Measurements from ENCODE around the gene RPS2.

Gene RPS2

GRCh38 chr16:1938910-1939309 is 25.7 kb downstream of the RPS2 start:
- TF ChIP-seq RAD21 (IDR thresholded peaks at IDR 0.05; ENCODE audit: low read depth) (no peak), YY1 (IDR thresholded peaks at IDR 0.05; ENCODE audit: low read depth) (no peak), CREB1 (IDR thresholded peaks at IDR 0.05; ENCODE audit: low read depth) (no peak), TCF12 (IDR thresholded peaks at IDR 0.05; ENCODE audit: low read depth) (no peak), TAF1 (IDR thresholded peaks at IDR 0.05; ENCODE audit: low read depth) (no peak), EP300 (IDR thresholded peaks at IDR 0.05; ENCODE audit: borderline replicate concordance) (no peak), FOXM1 (IDR thresholded peaks at IDR 0.05; ENCODE audit: borderline replicate concordance, low read depth) (no peak), USF1 (IDR thresholded peaks at IDR 0.05) (no peak), TEAD4 (IDR thresholded peaks at IDR 0.05) (no peak), EGR1 (IDR thresholded peaks at IDR 0.05) (no peak), NFIC (IDR thresholded peaks at IDR 0.05) (no peak)
- TF ChIP-seq, protein P1, sequence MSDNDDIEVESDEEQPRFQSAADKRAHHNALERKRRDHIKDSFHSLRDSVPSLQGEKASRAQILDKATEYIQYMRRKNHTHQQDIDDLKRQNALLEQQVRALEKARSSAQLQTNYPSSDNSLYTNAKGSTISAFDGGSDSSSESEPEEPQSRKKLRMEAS (IDR thresholded peaks at IDR 0.05) = no peak
- TF ChIP-seq, protein P2, sequence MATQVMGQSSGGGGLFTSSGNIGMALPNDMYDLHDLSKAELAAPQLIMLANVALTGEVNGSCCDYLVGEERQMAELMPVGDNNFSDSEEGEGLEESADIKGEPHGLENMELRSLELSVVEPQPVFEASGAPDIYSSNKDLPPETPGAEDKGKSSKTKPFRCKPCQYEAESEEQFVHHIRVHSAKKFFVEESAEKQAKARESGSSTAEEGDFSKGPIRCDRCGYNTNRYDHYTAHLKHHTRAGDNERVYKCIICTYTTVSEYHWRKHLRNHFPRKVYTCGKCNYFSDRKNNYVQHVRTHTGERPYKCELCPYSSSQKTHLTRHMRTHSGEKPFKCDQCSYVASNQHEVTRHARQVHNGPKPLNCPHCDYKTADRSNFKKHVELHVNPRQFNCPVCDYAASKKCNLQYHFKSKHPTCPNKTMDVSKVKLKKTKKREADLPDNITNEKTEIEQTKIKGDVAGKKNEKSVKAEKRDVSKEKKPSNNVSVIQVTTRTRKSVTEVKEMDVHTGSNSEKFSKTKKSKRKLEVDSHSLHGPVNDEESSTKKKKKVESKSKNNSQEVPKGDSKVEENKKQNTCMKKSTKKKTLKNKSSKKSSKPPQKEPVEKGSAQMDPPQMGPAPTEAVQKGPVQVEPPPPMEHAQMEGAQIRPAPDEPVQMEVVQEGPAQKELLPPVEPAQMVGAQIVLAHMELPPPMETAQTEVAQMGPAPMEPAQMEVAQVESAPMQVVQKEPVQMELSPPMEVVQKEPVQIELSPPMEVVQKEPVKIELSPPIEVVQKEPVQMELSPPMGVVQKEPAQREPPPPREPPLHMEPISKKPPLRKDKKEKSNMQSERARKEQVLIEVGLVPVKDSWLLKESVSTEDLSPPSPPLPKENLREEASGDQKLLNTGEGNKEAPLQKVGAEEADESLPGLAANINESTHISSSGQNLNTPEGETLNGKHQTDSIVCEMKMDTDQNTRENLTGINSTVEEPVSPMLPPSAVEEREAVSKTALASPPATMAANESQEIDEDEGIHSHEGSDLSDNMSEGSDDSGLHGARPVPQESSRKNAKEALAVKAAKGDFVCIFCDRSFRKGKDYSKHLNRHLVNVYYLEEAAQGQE (IDR thresholded peaks at IDR 0.05; ENCODE audit: low read depth) = no peak

- no peak for TF ChIP-seq CREB1 (IDR thresholded peaks at IDR 0.05; ENCODE audit: low read depth)
These were observed 26.3 kb downstream of the RPS2 start for GRCh38 chr16:1938316-1938715.

DNA sequence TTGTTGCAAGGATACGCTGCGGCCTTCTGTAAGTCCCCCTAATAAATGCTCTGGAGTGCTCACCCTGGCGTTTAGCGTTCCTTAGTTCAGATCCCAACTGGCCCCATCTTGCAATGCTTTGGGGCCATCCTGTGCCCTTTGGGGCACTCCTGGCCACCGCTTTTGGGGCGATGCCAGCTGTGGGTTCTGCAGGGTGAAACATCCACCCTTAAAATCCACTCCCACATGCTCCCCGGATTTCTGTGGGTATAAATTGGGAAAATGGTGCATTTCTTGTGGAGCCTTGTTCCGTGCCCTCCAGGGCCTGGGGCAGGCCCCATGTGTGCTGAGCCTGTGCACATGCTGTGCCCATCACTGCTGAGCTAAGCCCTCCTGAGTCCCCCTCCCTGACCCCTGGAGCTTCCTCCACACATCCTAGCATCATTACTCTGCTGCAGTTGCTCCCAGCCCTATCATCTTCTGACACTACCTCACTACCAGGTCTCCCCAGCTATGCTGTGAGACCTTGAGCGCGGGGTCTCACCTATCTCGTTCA is 27.6 kb downstream of the RPS2 start:
- no peak for TF ChIP-seq FOXM1 (IDR thresholded peaks at IDR 0.05; ENCODE audit: borderline replicate concordance, low read depth)
- TF ChIP-seq CREB1 (IDR thresholded peaks at IDR 0.05; ENCODE audit: low read depth) = no peak
- no peak for TF ChIP-seq CEBPB (IDR thresholded peaks at IDR 0.05)
- TF ChIP-seq ZBTB7A (IDR thresholded peaks at IDR 0.05; ENCODE audit: low read depth) = no peak
- TF ChIP-seq EGR1 (IDR thresholded peaks at IDR 0.05) = no peak
- no peak for TF ChIP-seq YY1 (IDR thresholded peaks at IDR 0.05; ENCODE audit: low read depth)

DNA sequence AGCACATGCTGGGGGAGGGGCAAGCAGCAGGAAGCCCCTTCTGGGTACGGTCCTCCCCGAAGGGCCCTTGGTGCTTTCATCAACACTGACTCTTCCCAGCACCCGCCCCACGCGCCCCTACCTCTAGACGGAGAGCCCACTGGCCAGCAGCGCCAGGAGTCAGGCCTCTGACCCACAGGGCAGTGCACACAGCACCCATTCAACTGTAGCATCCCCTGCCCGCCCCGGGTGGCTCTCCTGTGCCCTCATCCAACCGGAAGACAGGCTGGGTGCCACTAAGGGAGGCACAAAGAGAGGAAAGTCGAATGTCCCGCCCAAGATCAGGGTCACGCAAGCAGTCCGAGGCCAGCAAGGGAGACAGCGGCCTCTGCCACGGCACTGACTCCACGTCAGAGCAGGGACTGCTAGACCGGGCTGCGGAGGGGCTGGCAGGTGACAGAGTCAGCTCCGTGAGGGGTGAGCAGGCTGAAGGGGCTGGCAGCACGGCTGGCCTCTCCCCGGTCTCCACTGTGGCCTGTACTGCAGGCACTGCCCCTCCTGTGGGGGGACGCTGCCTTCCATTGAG is 31.4 kb downstream of the RPS2 start:
- no peak for TF ChIP-seq CREB1 (IDR thresholded peaks at IDR 0.05; ENCODE audit: low read depth)
- no peak for TF ChIP-seq NFIC (IDR thresholded peaks at IDR 0.05)
- TF ChIP-seq EGR1 (IDR thresholded peaks at IDR 0.05) = no peak
- TF ChIP-seq, protein P2 (IDR thresholded peaks at IDR 0.05; ENCODE audit: low read depth) = no peak
- no peak for TF ChIP-seq CEBPB (IDR thresholded peaks at IDR 0.05)
- no peak for TF ChIP-seq YY1 (IDR thresholded peaks at IDR 0.05; ENCODE audit: low read depth)
- TF ChIP-seq RAD21 (IDR thresholded peaks at IDR 0.05; ENCODE audit: low read depth) = no peak
- TF ChIP-seq TAF1 (IDR thresholded peaks at IDR 0.05; ENCODE audit: low read depth) = no peak
- no peak for TF ChIP-seq USF1 (IDR thresholded peaks at IDR 0.05)
- TF ChIP-seq, protein P1 (IDR thresholded peaks at IDR 0.05) = no peak

DNA sequence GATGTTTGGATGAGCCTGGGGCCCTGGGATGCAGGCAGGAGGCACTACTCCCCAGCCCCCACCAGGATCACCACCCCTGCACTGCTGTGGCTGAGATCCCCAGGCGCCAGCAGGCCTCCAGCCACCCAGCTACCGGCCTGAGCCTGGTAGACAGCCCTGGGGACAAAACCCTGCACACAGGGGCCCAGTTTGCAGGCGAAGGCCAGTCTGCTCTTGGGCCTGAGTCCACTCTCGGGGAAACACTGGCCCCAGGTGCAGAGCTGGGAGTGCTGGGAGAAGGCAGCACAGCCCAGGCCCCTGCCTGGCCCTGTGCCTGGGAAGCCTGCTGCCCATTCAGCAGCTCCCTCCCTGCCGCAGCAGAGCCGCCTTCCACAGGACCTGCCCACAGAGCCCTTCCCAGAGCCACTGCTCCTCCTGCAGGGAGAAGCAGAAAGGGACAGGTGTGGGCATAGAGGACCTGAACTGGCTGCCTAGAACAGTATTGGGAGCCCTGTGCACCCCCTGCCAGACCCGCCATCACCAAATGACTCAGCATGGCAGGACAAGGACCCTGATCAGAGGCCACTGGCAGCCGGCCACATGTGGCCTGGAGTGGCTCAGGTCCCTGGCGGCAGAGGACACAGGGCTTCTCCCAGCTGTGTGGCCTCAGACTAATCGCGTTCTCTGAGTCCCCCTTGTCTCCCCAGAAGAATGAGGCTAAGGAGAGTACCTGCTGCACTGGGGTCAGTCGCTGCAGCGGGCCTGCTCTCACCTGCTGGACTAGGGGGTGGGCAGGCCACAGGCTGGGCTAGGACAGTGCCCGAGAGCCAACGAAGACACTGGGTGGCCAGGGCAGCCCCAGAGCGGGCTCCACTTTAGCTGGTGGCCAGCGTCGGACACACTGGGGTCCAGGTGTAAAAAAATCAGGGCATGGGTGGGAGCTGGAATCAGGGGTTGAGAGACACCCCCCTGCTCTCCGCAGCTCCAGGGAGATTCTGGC is 32.3 kb downstream of the RPS2 start:
- peak; percentile 54 for TF ChIP-seq RAD21 (IDR thresholded peaks at IDR 0.05; ENCODE audit: low read depth)
- TF ChIP-seq, protein P1 (IDR thresholded peaks at IDR 0.05) = no peak

GRCh38 chr16:1930338-1930720 is 34.3 kb downstream of the RPS2 start:
- TF ChIP-seq EGR1 (IDR thresholded peaks at IDR 0.05) (no peak), RAD21 (IDR thresholded peaks at IDR 0.05; ENCODE audit: low read depth) (no peak), TCF12 (IDR thresholded peaks at IDR 0.05; ENCODE audit: low read depth) (no peak), ZBTB7A (IDR thresholded peaks at IDR 0.05; ENCODE audit: low read depth) (no peak), NFIC (IDR thresholded peaks at IDR 0.05) (no peak), USF1 (IDR thresholded peaks at IDR 0.05) (no peak), FOXM1 (IDR thresholded peaks at IDR 0.05; ENCODE audit: borderline replicate concordance, low read depth) (no peak), YY1 (IDR thresholded peaks at IDR 0.05; ENCODE audit: low read depth) (no peak), TEAD4 (IDR thresholded peaks at IDR 0.05) (no peak), CEBPB (IDR thresholded peaks at IDR 0.05) (no peak), EP300 (IDR thresholded peaks at IDR 0.05; ENCODE audit: borderline replicate concordance) (no peak), TAF1 (IDR thresholded peaks at IDR 0.05; ENCODE audit: low read depth) (no peak), CREB1 (IDR thresholded peaks at IDR 0.05; ENCODE audit: low read depth) (no peak)
- TF ChIP-seq, protein P2 (IDR thresholded peaks at IDR 0.05; ENCODE audit: low read depth) = no peak
- TF ChIP-seq, protein P1 (IDR thresholded peaks at IDR 0.05) = no peak
